Lung (tissue), 12 donors: ENCODE measurements around the gene DHX32. TPM values are rescaled to one million over a fixed set of nuclear protein-coding genes. Genes with fewer than 3 reads are reported as not detected.

Source experiments
- ATAC-seq: fragments of 200-7000 bp; cut with Tn5 transposase; one replicate; pipeline ENCODE4 v1.9.1; 2020; ENCODE audit warnings: moderate number of reproducible peaks; ENCODE audit not compliant: insufficient read depth, low FRiP score
- DNase-seq, 3 donors: peaks; one replicate each; pipeline ENCODE4 v3.0.0-alpha.2; 2013 to 2017
- H3K27ac ChIP-seq, 2 donors: one replicate each; pipeline ENCODE4 v1.5.1; 2013; ENCODE audit warnings: mild to moderate bottlenecking in 2 of 2, moderate library complexity in 2 of 2, control low read depth in 1 of 2, inconsistent platforms in 1 of 2, low read depth in 1 of 2, low read length in 1 of 2
- H3K27me3 ChIP-seq, 3 donors: one replicate each; pipeline ENCODE4 v1.5.1; 2013; ENCODE audit warnings: low read length in 2 of 3; ENCODE audit not compliant: control insufficient read depth in 3 of 3, insufficient read depth in 3 of 3
- H3K36me3 ChIP-seq, 4 donors: one replicate each; pipeline ENCODE4 v1.5.1; 2013; ENCODE audit warnings: low read length in 4 of 4, mild to moderate bottlenecking in 1 of 4, moderate library complexity in 1 of 4; ENCODE audit not compliant: control insufficient read depth in 4 of 4, insufficient read depth in 4 of 4
- H3K4me1 ChIP-seq, 5 donors: one replicate each; pipeline ENCODE4 v1.5.1; 2013; ENCODE audit warnings: low read length in 5 of 5, mild to moderate bottlenecking in 2 of 5, moderate library complexity in 1 of 5; ENCODE audit not compliant: control insufficient read depth in 5 of 5, insufficient read depth in 5 of 5
- H3K4me3 ChIP-seq: one replicate; pipeline ENCODE4 v1.5.1; 2013; ENCODE audit warnings: mild to moderate bottlenecking, control low read depth, moderate library complexity
- H3K9ac ChIP-seq, 2 donors: one replicate each; pipeline ENCODE4 v1.5.1; 2013; ENCODE audit warnings: low read length in 2 of 2, control low read depth in 1 of 2; ENCODE audit not compliant: insufficient read depth in 1 of 2
- H3K9me3 ChIP-seq, 4 donors: one replicate each; pipeline ENCODE4 v1.5.1; 2013; ENCODE audit warnings: low read length in 3 of 4, mild to moderate bottlenecking in 1 of 4, moderate library complexity in 1 of 4; ENCODE audit not compliant: control insufficient read depth in 4 of 4, insufficient read depth in 3 of 4
- CTCF ChIP-seq: IDR thresholded peaks from 2 replicates; pipeline ENCODE4 v1.5.1; 2012; ENCODE audit warnings: mild to moderate bottlenecking; ENCODE audit errors: control extremely low read depth, extremely low read depth
- WGBS, 2 donors: extraction: QIAGEN DNeasy Blood & Tissue Kit; methylation state at CpG; one replicate each; pipeline ENCODE4 v1.1.7; 2013; 5-methylcytosine and 5-hydroxymethylcytosine counted together
- polyA plus RNA-seq, 2 donors: library from polyadenylated mRNA; stranded (reverse); fragments of 200-250 nt; gene quantifications; one replicate each; pipeline ENCODE4 v1.2.1, GENCODE V29; 2013
- total RNA-seq, 2 donors: library from RNA; depleted of rRNA in 1 of 2; stranded (reverse); fragments of >200 nt in 1 of 2; gene quantifications; one replicate each; pipeline ENCODE4 v1.2.1, GENCODE V29; 2014 to 2021
- donor health status: control.
- donor health status: control.
- donor health status: Bipolar disorder and iron deficiency.
- donor health status: healthy.
- donor health status: DM: yes; HTN: yes; CAD: no.

DHX32 gene
- total and polyA plus RNA-seq, 4 donors: 15.2 to 33.8 (median 25.5) TPM

- no peak overlapping the region for H3K27ac ChIP-seq
- WGBS, 2 donors: 93 to 97% methylated on average over 8 of the region's 8 CpGs
- H3K27me3 ChIP-seq: no peaks in the 10 kb centered on the region
- peaks cover 0 to 2% (median 0%) of the 10 kb centered on the region in 4 donors for H3K9me3 ChIP-seq
- DNase-seq (no peak), ATAC-seq (no peak)
- H3K36me3 ChIP-seq: peaks cover 4 to 27% (median 10%) of the 10 kb centered on the region in 4 donors
- H3K4me3 ChIP-seq: no peak overlapping the region
- no peak for TF ChIP-seq CTCF
- no peaks in the 10 kb centered on the region for H3K4me1 ChIP-seq
- H3K9ac ChIP-seq: no peak overlapping the region
Observed at GRCh38 chr10:125799451-125800182, 81.5 kb downstream of the DHX32 start.

- DNase-seq: peak; percentile 17 to 58 (median 32)
- H3K36me3 ChIP-seq: peaks cover 7 to 33% (median 14%) of the 10 kb centered on the region in 4 donors
Observed at GRCh38 chr10:125797994-125798662, 83.0 kb downstream of the DHX32 start.

GRCh38 chr10:125797424-125797823 is 83.7 kb downstream of the DHX32 start:
- TF ChIP-seq CTCF: no peak
- Histone ChIP-seq H3K9me3 (peaks cover 0 to 2% (median 0%) of the 10 kb centered on the region in 4 donors), H3K4me1 (no peaks in the 10 kb centered on the region), H3K9ac (no peak overlapping the region), H3K27ac (no peak overlapping the region), H3K36me3 (peaks cover 7 to 37% (median 19%) of the 10 kb centered on the region in 4 donors), H3K4me3 (no peak overlapping the region), H3K27me3 (no peaks in the 10 kb centered on the region)
- DNase-seq (no peak), ATAC-seq (no peak)
- 88 to 93% methylated on average over 8 of the region's 8 CpGs for WGBS, 2 donors

More at GRCh38 chr10:125797994-125798662, 83.0 kb downstream of the DHX32 start:
- Histone ChIP-seq H3K27me3 (no peaks in the 10 kb centered on the region), H3K9me3 (peaks cover 0 to 2% (median 0%) of the 10 kb centered on the region in 4 donors), H3K4me1 (no peaks in the 10 kb centered on the region), H3K27ac (no peak overlapping the region), H3K9ac (no peak overlapping the region), H3K4me3 (no peak overlapping the region)
- no peak for TF ChIP-seq CTCF
- WGBS, 2 donors: 54 to 59% methylated on average over 5 of the region's 5 CpGs
- no peak for ATAC-seq
